AG09309 (cell line): Measurements from ENCODE around the gene ZNF578.
"Not testable (repeated sequence)": the region's sequence is repeated elsewhere in the genome, so short reads cannot be mapped to it uniquely, and the experiment has no call there.

Source experiments
- DNase-seq: peaks from one replicate; pipeline ENCODE4 v3.0.0-alpha.2; 2010; ENCODE audit warnings: low read depth
- H3K4me3 ChIP-seq: 2 replicates; pipeline ENCODE4 v1.5.1; 2011; ENCODE audit warnings: mild to moderate bottlenecking, low read depth, low read length, moderate library complexity; ENCODE audit not compliant: control insufficient read depth
- TF ChIP-seq, protein P1 (sequence below): IDR thresholded peaks from 2 replicates; pipeline ENCODE4 v1.5.1; 2011; ENCODE audit warnings: mild to moderate bottlenecking, low read depth, low read length, inconsistent platforms; ENCODE audit not compliant: insufficient read depth, control insufficient read depth; ENCODE audit errors: missing control alignments

ZNF578 gene

GRCh38 chr19:52451241-52451640 lies 2.1 kb upstream of the ZNF578 start:
- H3K4me3 ChIP-seq, result no peak overlapping the region
- no peak for DNase-seq
- TF ChIP-seq, protein P1, sequence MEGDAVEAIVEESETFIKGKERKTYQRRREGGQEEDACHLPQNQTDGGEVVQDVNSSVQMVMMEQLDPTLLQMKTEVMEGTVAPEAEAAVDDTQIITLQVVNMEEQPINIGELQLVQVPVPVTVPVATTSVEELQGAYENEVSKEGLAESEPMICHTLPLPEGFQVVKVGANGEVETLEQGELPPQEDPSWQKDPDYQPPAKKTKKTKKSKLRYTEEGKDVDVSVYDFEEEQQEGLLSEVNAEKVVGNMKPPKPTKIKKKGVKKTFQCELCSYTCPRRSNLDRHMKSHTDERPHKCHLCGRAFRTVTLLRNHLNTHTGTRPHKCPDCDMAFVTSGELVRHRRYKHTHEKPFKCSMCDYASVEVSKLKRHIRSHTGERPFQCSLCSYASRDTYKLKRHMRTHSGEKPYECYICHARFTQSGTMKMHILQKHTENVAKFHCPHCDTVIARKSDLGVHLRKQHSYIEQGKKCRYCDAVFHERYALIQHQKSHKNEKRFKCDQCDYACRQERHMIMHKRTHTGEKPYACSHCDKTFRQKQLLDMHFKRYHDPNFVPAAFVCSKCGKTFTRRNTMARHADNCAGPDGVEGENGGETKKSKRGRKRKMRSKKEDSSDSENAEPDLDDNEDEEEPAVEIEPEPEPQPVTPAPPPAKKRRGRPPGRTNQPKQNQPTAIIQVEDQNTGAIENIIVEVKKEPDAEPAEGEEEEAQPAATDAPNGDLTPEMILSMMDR, result no peak

DNA sequence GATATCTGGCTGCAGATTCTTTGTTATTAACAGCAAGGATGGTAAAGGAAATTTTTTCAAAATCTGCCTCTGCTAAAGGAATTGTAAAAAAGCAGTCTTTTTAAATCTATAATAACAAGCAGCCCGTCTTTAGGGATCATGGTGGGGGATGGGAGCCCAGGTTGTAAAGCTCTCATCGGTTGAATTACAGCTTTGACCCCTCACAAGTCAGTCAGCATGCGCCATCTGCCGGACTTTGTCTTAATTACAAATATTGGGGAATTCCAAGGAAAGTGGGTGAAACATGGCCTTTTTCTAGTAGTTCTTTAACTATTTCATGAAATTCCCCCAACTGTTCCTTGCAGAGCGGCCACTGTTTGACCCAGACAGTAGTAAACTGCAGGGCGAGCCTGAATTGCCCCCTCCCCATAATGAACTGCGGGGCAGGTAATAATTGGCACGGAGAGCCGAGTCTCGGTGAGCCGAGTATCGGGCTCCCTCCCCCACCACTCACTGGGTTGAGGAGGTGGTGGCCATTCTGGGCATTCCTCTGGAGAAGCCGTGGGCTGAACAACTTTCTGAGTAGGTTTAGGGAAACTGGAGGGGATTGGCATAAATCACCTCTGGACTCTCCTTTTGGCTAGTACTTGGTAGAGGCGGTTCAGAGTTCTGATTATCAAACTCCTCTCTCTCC lies 11.6 kb downstream of the ZNF578 start:
- TF ChIP-seq, protein P1, result no peak
- H3K4me3 ChIP-seq, result no peak overlapping the region
- DNase-seq, result no peak

DNA sequence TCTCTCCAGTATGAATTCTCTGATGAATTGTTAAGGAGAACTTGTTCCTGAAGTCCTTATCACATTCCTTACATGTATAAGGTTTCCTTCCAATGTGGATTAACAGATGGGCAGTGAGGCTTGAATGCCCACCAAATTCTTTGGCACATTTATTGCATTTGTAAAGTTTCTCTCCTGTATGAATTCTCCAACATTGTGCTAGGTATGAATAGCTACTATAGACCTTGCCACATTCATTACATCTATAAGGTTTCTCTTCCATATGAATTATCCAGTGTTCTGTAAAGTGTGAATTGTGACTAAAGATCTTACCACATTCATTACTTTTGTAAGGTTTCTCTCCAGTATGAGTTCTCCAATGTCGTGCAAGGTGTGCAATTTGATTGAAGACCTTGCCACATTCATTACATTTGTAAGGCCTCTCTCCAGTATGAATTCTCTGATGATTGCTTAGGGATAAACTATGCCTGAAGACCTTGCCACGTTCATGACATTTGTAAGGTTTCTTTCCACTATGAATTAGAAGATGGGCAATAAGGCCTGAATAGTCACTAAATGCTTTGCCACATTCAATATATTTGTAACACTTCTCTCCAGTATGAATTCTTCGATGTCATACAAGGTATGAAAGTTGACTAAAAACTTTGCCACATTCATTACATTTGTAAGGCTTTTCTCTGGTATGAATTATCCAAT lies 20.4 kb downstream of the ZNF578 start:
- no peak overlapping the region for H3K4me3 ChIP-seq
- no peak for DNase-seq

GRCh38 chr19:52474351-52475127 lies 21.2 kb downstream of the ZNF578 start:
- TF ChIP-seq, protein P1, result no peak
- no peak for DNase-seq
- no peak overlapping the region for H3K4me3 ChIP-seq

More for the DNA sequence above, 20.4 kb downstream of the ZNF578 start:
- TF ChIP-seq, protein P1, result no peak

DNA sequence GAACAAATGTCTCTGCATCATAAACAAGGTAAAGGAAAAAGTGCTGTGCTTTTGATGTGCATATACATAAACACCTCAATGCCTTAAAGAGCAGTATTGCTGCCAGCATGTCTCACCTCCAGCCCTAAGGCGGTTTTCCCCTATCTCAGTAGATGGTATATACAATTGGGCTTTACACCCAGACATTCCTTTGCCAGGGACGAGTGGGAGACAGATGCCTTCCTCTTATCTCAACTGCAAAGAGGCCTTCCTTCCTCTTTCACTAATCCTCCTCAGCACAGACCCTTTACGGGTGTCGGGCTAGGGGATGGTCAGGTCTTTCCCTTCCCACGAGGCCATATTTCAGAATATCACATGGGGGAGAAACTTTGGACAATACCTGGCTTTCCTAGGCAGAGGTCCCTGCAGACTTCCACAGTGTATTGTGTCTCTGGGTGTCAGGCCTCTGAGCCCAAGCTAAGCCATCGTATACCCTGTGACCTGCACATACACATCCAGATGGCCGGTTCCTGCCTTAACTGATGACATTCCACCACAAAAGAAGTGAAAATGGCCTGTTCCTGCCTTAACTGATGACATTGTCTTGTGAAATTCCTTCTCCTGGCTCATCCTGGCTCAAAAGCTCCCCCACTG lies 30.9 kb downstream of the ZNF578 start:
- not testable (repeated sequence) for H3K4me3 ChIP-seq, DNase-seq

DNA sequence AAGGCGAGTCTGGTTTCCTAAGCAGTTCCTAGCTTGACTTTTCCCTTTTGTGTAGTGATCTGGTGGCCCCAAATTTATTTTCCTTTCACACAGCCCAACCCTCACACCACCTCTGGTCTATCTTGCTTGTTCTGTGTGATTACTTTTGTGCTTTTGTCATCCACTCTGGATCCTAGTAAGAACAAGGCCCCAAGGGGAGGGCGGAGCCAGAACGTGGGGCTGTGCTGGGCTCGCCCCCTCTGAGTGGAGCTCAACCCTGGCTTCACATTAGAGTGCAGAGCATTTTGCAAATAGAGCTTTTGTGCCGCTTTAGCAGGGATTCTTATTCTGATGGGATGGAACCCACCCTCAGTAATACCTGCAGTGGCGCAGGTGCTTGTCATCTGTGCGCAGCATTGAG lies 31.7 kb downstream of the ZNF578 start:
- not testable (repeated sequence) for H3K4me3 ChIP-seq, DNase-seq

GRCh38 chr19:52485561-52486240 lies 32.3 kb downstream of the ZNF578 start:
- not testable (repeated sequence) for H3K4me3 ChIP-seq, DNase-seq
